Midbrain (tissue), 1 donor: Measurements from ENCODE around the gene KRTAP16-1.
"Not testable (repeated sequence)": the region's sequence is repeated elsewhere in the genome, so short reads cannot be mapped to it uniquely, and the experiment has no call there.

ENCODE experiments used
- DNase-seq: peaks from one replicate; lab custom pipeline; 2025; lab: John Stamatoyannopoulos, UW

KRTAP16-1 gene

GRCh38 chr17:41308918-41309359 is at the start of gene KRTAP16-1:
Gene KRTAP16-1, minus strand, starts transcription at chr17:41309309. Its CDS starts 56 bp downstream, at chr17:41309253.
- DNase-seq = no peak

GRCh38 chr17:41354536-41354935 is 45.4 kb upstream of the KRTAP16-1 start:
- no peak for DNase-seq

GRCh38 chr17:41352597-41353366 is 43.7 kb upstream of the KRTAP16-1 start:
- no peak for DNase-seq

GRCh38 chr17:41351177-41351576 is 42.1 kb upstream of the KRTAP16-1 start:
- DNase-seq = no peak

- DNase-seq = not testable (repeated sequence)
These were observed 41.3 kb upstream of the KRTAP16-1 start, which contains the start of gene KRT33A for GRCh38 chr17:41350381-41350878. Gene KRT33A, minus strand, starts transcription at chr17:41350828. Its CDS starts 61 bp downstream, at chr17:41350767.

GRCh38 chr17:41347869-41348760 is 39.0 kb upstream of the KRTAP16-1 start:
- no peak for DNase-seq

- DNase-seq = not testable (repeated sequence)
These were observed 37.3 kb upstream of the KRTAP16-1 start for GRCh38 chr17:41346421-41346820.

GRCh38 chr17:41345992-41346391 is 36.9 kb upstream of the KRTAP16-1 start:
- no peak for DNase-seq

- no peak for DNase-seq
These were observed 33.9 kb upstream of the KRTAP16-1 start for GRCh38 chr17:41343029-41343428.

GRCh38 chr17:41340934-41341861 is 32.1 kb upstream of the KRTAP16-1 start:
- DNase-seq = no peak

GRCh38 chr17:41340494-41340893 is 31.4 kb upstream of the KRTAP16-1 start:
- no peak for DNase-seq

GRCh38 chr17:41339571-41340172 is 30.6 kb upstream of the KRTAP16-1 start:
- DNase-seq = no peak

- no peak for DNase-seq
These were observed 29.9 kb upstream of the KRTAP16-1 start for GRCh38 chr17:41338961-41339485.

GRCh38 chr17:41335747-41336146 is 26.6 kb upstream of the KRTAP16-1 start:
- DNase-seq = no peak

- no peak for DNase-seq
These were observed 25.5 kb upstream of the KRTAP16-1 start for GRCh38 chr17:41334385-41335305.

- no peak for DNase-seq
These were observed 24.7 kb upstream of the KRTAP16-1 start for GRCh38 chr17:41333836-41334235.

GRCh38 chr17:41333098-41333497 is 24.0 kb upstream of the KRTAP16-1 start:
- no peak for DNase-seq

- no peak for DNase-seq
These were observed 23.1 kb upstream of the KRTAP16-1 start for GRCh38 chr17:41332239-41332638.

- DNase-seq = no peak
These were observed 22.5 kb upstream of the KRTAP16-1 start for GRCh38 chr17:41331606-41332005.
